Measurements from ENCODE around the gene RET. TPM values are rescaled to one million over a fixed set of nuclear protein-coding genes. Genes with fewer than 3 reads are reported as not detected.

RET gene
- total RNA-seq, 1 experiment from 2014 or later, result 81.1 TPM

DNA sequence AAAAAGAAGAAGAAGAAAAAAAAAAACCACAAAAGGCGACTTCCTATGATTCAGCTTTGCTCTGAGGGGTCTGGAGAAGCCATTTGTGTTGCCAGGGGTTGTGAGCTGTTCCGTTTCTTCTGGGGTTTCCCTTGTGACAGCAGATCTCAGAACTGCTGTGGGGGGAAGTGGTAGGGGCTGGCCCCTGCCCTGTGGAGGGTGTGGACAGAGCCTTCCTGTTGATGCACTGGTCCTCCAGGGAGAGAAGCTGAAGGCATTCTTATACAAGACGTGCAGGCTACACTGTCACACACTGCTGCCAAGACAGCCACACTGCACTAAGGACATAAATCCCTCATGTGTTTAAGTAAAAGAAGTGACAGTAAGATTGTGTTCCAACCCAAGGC is 44.1 kb downstream of the RET start:
- BruUV-seq (replicated peaks), result no TSS peak

DNA sequence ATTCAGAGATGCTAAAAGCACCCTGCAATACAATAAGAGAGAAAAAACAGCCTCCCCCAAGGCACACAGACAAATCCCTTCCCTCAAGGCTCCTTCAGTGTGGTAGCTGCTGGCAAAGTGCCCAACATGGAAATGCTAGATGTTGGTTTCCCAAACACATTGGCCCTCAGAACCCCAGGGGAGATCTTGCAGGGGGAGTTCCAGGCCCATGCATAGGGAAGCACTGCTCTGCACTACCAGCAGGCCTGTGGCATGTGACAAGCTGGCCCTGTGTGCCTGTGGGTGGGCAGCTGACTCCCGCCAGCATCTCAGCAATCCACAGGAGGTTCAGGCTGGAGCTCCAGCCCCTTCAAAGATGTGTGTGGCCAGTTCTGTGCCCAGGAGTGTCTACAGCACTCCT is 44.6 kb downstream of the RET start:
- BruUV-seq (replicated peaks), result no TSS peak

More for the DNA sequence above, 44.1 kb downstream of the RET start:
- intact Hi-C loops (cut with micrococcal nuclease; ENCODE audit: unreplicated experiment) (no loop called here), in situ Hi-C loops (cut with HindIII; ENCODE audit: low pct_unique_long_range_greater_than_20kb, low sequenced_read_pairs) (no loop called here)
- Histone ChIP-seq H3K4me3 (ENCODE audit: low read depth in 2 of 2, low read length in 2 of 2) (no peak overlapping the region), H3K27me3 (ENCODE audit: control insufficient read depth, insufficient read depth, low read length) (no peaks in the 10 kb centered on the region), H3K4me1 (ENCODE audit: control insufficient read depth, insufficient read depth, low read length) (no peaks in the 10 kb centered on the region), H3K9me3 (ENCODE audit: control insufficient read depth, insufficient read depth, low read depth, low read length) (no peaks in the 10 kb centered on the region), H3K36me3 (ENCODE audit: control insufficient read depth, insufficient read depth, low read length) (no peaks in the 10 kb centered on the region), H3K27ac (ENCODE audit: low read length) (no peak overlapping the region)
- no peak for TF ChIP-seq TCF7L2 (IDR thresholded peaks at IDR 0.05; ENCODE audit: low read depth, low read length)
- TF ChIP-seq, protein P1, sequence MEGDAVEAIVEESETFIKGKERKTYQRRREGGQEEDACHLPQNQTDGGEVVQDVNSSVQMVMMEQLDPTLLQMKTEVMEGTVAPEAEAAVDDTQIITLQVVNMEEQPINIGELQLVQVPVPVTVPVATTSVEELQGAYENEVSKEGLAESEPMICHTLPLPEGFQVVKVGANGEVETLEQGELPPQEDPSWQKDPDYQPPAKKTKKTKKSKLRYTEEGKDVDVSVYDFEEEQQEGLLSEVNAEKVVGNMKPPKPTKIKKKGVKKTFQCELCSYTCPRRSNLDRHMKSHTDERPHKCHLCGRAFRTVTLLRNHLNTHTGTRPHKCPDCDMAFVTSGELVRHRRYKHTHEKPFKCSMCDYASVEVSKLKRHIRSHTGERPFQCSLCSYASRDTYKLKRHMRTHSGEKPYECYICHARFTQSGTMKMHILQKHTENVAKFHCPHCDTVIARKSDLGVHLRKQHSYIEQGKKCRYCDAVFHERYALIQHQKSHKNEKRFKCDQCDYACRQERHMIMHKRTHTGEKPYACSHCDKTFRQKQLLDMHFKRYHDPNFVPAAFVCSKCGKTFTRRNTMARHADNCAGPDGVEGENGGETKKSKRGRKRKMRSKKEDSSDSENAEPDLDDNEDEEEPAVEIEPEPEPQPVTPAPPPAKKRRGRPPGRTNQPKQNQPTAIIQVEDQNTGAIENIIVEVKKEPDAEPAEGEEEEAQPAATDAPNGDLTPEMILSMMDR (IDR thresholded peaks at IDR 0.05), result no peak
- TF ChIP-seq POLR2AphosphoS5 (IDR thresholded peaks at IDR 0.05; ENCODE audit: low read depth, low read length), result no peak
- TF ChIP-seq, protein P2, sequence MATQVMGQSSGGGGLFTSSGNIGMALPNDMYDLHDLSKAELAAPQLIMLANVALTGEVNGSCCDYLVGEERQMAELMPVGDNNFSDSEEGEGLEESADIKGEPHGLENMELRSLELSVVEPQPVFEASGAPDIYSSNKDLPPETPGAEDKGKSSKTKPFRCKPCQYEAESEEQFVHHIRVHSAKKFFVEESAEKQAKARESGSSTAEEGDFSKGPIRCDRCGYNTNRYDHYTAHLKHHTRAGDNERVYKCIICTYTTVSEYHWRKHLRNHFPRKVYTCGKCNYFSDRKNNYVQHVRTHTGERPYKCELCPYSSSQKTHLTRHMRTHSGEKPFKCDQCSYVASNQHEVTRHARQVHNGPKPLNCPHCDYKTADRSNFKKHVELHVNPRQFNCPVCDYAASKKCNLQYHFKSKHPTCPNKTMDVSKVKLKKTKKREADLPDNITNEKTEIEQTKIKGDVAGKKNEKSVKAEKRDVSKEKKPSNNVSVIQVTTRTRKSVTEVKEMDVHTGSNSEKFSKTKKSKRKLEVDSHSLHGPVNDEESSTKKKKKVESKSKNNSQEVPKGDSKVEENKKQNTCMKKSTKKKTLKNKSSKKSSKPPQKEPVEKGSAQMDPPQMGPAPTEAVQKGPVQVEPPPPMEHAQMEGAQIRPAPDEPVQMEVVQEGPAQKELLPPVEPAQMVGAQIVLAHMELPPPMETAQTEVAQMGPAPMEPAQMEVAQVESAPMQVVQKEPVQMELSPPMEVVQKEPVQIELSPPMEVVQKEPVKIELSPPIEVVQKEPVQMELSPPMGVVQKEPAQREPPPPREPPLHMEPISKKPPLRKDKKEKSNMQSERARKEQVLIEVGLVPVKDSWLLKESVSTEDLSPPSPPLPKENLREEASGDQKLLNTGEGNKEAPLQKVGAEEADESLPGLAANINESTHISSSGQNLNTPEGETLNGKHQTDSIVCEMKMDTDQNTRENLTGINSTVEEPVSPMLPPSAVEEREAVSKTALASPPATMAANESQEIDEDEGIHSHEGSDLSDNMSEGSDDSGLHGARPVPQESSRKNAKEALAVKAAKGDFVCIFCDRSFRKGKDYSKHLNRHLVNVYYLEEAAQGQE (IDR thresholded peaks at IDR 0.05; ENCODE audit: insufficient read depth in 1 of 2, low read depth in 2 of 2, low read length in 1 of 2), result no peak
- no peak for TF ChIP-seq SIN3A (IDR thresholded peaks at IDR 0.05; ENCODE audit: borderline replicate concordance, insufficient read depth, low read depth, low read length)
- ChIA-PET POLR2A (no interaction called here), CTCF (interaction anchor here (1.3 kb wide), 1 partner anchor 10 kb away, joined by 3 read pairs; no protein-coding TSS in a partner anchor)
- ATAC-seq (no peak), DNase-seq (ENCODE audit: low read depth, low spot score) (no peak)

More for the DNA sequence above, 44.6 kb downstream of the RET start:
- in situ Hi-C loops (cut with HindIII; ENCODE audit: low pct_unique_long_range_greater_than_20kb, low sequenced_read_pairs) (no loop called here), intact Hi-C loops (cut with micrococcal nuclease; ENCODE audit: unreplicated experiment) (no loop called here)
- H3K36me3 ChIP-seq (ENCODE audit: control insufficient read depth, insufficient read depth, low read length), result no peaks in the 10 kb centered on the region
- H3K9me3 ChIP-seq (ENCODE audit: control insufficient read depth, insufficient read depth, low read depth, low read length), result no peaks in the 10 kb centered on the region
- ChIA-PET CTCF (interaction anchor here (1.3 kb wide), 1 partner anchor 9 kb away, joined by 3 read pairs; no protein-coding TSS in a partner anchor), POLR2A (no interaction called here)
- TF ChIP-seq TCF7L2 (IDR thresholded peaks at IDR 0.05; ENCODE audit: low read depth, low read length), result no peak
- TF ChIP-seq, protein P2 (IDR thresholded peaks at IDR 0.05; ENCODE audit: insufficient read depth in 1 of 2, low read depth in 2 of 2, low read length in 1 of 2), result no peak
- TF ChIP-seq, protein P1 (IDR thresholded peaks at IDR 0.05), result no peak
- no peak for TF ChIP-seq SIN3A (IDR thresholded peaks at IDR 0.05; ENCODE audit: borderline replicate concordance, insufficient read depth, low read depth, low read length)
- TF ChIP-seq POLR2AphosphoS5 (IDR thresholded peaks at IDR 0.05; ENCODE audit: low read depth, low read length), result no peak
- H3K4me3 ChIP-seq (ENCODE audit: low read depth in 2 of 2, low read length in 2 of 2), result no peak overlapping the region
- H3K27me3 ChIP-seq (ENCODE audit: control insufficient read depth, insufficient read depth, low read length), result no peaks in the 10 kb centered on the region
- no peak overlapping the region for H3K27ac ChIP-seq (ENCODE audit: low read length)
- ATAC-seq, result no peak
- no peak for DNase-seq (ENCODE audit: low read depth, low spot score)
- no peaks in the 10 kb centered on the region for H3K4me1 ChIP-seq (ENCODE audit: control insufficient read depth, insufficient read depth, low read length)

All from Panc1 (cell line).